ENCODE data around the gene TRIM65. TPM values are rescaled to one million over a fixed set of nuclear protein-coding genes. Genes with fewer than 3 reads are reported as not detected.

The TRIM65 gene
- total RNA-seq, 1 donor from 2014 or later, result 21.1 TPM

DNA sequence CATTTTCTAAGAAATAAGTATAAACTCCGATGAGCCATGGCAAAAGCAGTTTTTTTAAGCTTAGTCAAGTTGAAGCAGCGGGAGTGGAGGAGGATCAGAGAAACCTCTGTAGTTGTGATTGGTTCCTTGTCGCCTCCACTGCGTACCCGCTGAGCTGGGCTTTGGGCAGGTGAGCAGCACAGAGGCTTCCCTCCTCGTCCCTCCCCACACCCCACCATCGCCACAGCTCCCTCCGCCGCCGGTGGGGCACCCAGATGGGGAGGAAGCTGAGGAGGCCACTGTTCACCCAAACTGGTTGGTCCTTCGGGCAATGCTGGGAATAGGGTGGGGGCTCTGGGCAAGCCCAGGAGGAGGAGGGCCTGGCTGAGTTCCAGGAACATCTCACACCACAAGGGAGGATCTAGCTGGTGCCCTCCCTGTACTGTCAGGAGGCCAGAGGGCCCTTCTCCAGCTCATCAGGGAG, 13.1 kb upstream of the TRIM65 start:
- Histone ChIP-seq H3K27me3 (ENCODE audit: control insufficient read depth, insufficient read depth, low read length) (no peaks in the 10 kb centered on the region), H3K4me3 (ENCODE audit: low read depth, low read length) (no peak overlapping the region), H3K36me3 (ENCODE audit: control insufficient read depth, insufficient read depth, low read length) (peaks cover 3% of the 10 kb centered on the region)
- peak; percentile 48 for DNase-seq (ENCODE audit: low read depth)
- no peak for FAIRE-seq
- TF ChIP-seq, protein P1, sequence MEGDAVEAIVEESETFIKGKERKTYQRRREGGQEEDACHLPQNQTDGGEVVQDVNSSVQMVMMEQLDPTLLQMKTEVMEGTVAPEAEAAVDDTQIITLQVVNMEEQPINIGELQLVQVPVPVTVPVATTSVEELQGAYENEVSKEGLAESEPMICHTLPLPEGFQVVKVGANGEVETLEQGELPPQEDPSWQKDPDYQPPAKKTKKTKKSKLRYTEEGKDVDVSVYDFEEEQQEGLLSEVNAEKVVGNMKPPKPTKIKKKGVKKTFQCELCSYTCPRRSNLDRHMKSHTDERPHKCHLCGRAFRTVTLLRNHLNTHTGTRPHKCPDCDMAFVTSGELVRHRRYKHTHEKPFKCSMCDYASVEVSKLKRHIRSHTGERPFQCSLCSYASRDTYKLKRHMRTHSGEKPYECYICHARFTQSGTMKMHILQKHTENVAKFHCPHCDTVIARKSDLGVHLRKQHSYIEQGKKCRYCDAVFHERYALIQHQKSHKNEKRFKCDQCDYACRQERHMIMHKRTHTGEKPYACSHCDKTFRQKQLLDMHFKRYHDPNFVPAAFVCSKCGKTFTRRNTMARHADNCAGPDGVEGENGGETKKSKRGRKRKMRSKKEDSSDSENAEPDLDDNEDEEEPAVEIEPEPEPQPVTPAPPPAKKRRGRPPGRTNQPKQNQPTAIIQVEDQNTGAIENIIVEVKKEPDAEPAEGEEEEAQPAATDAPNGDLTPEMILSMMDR (IDR thresholded peaks at IDR 0.05; ENCODE audit: insufficient read depth, low read length, severe bottlenecking), result no peak

DNA sequence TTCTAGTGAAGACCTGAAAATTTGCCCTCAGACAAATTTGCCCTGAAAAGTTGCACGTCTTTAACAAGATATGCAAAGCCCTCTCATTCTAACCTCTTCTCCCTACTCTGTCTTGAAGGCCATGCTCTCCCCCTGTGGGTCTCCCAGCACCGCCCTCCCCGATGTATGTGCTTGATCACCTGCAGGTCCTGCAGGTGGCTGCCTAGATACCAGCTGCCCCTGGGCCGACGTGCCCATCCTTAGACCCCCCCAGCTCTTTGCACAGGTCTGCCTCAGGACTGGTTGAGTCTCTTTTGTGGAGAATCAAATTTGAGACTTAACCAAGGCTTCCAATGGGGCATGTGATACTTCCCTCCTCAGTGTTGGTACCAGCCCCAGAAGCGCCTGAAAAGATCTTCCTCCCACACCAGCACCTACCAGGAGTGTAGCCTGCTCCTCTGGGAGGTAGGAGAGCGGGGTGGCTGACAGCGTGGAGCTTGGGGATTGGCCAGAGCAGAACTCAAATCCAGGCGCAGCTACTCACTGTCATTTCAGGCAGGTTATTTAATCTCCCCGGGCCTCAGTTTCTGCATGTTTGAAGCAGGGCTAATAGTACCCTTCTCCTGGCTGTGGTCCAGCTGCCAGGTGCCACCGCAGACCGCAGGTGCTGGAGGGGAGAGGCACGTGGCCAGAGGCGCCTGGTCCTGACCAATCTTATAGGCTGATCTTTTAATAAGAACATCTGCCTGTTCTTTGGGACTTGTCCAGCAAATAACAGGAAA, 12.5 kb upstream of the TRIM65 start:
- Histone ChIP-seq H3K27me3 (ENCODE audit: control insufficient read depth, insufficient read depth, low read length) (no peaks in the 10 kb centered on the region), H3K4me3 (ENCODE audit: low read depth, low read length) (no peak overlapping the region), H3K36me3 (ENCODE audit: control insufficient read depth, insufficient read depth, low read length) (peaks cover 3% of the 10 kb centered on the region)
- FAIRE-seq, result no peak
- no peak for DNase-seq (ENCODE audit: low read depth)
- TF ChIP-seq, protein P1 (IDR thresholded peaks at IDR 0.05; ENCODE audit: insufficient read depth, low read length, severe bottlenecking), result no peak

DNA sequence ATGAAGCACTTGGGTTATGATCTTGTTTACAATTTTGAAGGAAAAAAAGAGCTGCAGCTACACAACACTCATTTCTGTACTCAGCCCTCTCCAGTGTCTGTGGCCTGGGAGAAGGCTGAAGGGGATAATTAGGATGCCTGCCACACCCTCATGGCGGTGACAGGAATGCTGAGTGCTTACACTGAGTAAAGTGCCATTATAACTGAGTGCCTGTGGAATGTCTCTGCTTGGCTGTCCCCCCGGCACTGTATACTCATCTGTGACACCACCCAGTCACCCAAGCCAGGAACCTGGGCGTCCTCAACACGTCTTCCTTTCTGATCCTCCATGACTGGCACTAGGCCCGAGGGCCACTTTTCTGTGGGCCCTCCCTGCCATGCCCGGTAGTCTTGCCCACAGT, 11.4 kb upstream of the TRIM65 start:
- Histone ChIP-seq H3K4me3 (ENCODE audit: low read depth, low read length) (no peak overlapping the region), H3K27me3 (ENCODE audit: control insufficient read depth, insufficient read depth, low read length) (no peaks in the 10 kb centered on the region), H3K36me3 (ENCODE audit: control insufficient read depth, insufficient read depth, low read length) (no peaks in the 10 kb centered on the region)
- FAIRE-seq (no peak), DNase-seq (ENCODE audit: low read depth) (no peak)
- TF ChIP-seq, protein P1 (IDR thresholded peaks at IDR 0.05; ENCODE audit: insufficient read depth, low read length, severe bottlenecking), result no peak

DNA sequence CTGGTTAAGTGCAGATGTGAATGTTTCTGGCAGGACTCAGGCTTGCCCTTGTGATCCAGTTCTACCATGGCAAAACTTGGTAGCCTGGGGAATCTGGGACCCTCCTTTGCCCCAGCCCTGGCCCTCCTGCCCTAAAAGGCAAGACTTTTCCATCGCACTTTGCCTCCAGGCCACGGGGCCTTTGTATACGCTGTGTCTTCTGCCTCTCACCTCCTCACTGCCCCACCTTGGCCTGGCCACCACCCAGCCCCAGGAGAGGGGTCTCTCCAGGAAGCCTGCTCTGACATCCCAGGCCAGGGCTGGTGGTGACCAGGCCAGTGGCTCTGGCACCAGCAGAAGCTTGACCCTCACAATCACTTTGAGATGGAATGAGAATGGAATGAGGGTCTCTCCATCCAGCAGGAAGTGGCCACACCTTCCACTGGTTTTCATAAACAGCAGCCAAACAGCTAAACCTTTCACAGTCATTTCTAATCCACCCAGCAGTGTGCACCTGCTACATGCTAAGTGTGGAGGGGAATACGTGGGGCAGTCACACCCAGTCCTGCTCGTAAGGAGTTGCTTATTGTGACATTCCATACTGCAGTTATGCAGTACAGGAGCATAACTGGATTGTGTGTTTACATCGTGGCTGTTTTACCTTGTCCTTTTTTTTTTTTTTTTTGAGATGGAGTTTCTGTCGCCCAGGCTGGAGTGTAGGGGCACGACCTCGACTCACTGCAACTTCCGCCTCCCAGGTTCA, 9.6 kb upstream of the TRIM65 start:
- Histone ChIP-seq H3K36me3 (ENCODE audit: control insufficient read depth, insufficient read depth, low read length) (peaks cover 2% of the 10 kb centered on the region), H3K27me3 (ENCODE audit: control insufficient read depth, insufficient read depth, low read length) (no peaks in the 10 kb centered on the region), H3K4me3 (ENCODE audit: low read depth, low read length) (no peak overlapping the region)
- no peak for FAIRE-seq
- TF ChIP-seq, protein P1 (IDR thresholded peaks at IDR 0.05; ENCODE audit: insufficient read depth, low read length, severe bottlenecking), result no peak
- no peak for DNase-seq (ENCODE audit: low read depth)

DNA sequence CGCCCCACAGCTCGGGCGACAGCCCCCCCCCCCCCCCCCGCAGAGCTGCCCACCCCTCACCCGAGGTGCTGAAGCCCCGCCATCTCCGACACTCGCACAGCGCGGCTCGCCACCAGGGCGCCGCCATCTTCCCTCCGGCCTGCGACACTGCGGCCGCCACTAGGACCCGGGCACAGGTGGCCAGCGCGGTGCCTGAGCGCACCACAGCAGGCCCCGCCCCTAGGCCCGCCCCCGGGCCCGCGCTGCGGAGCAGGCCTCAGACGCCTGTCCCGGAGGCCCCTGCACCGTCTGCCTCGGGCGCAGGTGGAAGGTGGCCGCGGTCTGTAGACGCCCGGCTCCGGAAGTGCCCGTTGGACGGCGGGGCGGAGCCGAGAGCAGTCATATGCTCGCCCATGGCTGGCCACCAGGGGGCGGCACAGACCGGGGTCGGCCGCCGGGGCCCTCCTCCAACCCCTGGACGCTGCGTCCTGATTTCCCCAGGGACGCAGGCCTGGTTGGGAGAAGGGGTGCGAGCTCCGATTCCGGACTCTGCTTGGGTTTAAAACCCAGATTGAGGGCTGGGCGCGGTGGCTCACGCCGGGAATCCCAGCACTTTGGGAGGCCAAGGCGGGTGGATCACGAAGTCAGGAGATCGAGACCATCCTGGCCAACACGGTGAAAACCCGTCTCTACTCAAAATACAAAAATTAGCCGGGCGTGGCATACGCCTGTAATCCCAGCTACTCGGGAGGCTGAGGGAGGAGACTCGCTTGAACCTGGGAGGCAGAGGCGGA, 8.2 kb upstream of the TRIM65 start, which contains the start of gene MRPL38:
Gene MRPL38, minus strand, starts transcription at position 136 of the 773 bp plus-strand sequence. Its CDS starts 9 bp downstream, at position 127.
- peak within 1 kb of the TSS; percentile 58 for H3K4me3 ChIP-seq (ENCODE audit: low read depth, low read length)
- no peak for FAIRE-seq
- TF ChIP-seq, protein P1 (IDR thresholded peaks at IDR 0.05; ENCODE audit: insufficient read depth, low read length, severe bottlenecking), result peak; percentile 97
- peak; percentile 84 for DNase-seq (ENCODE audit: low read depth)
- peaks cover 8% of the 10 kb centered on the region for H3K36me3 ChIP-seq (ENCODE audit: control insufficient read depth, insufficient read depth, low read length)
- no peaks in the 10 kb centered on the region for H3K27me3 ChIP-seq (ENCODE audit: control insufficient read depth, insufficient read depth, low read length)
